Fibroblast of mammary gland (primary cell): Measurements from ENCODE around the gene PLA2G4D.
A peak's percentile ranks its signal among the peaks of the same experiment; 100 is the strongest.

Experiments
- DNase-seq: peaks from one replicate; pipeline ENCODE4 v3.0.0-alpha.2; 2010; ENCODE audit warnings: low read depth
- H3K4me3 ChIP-seq: 2 replicates; pipeline ENCODE4 v1.5.1; 2011; ENCODE audit warnings: low read depth, mild to moderate bottlenecking, low read length, moderate library complexity; ENCODE audit not compliant: control insufficient read depth
- CTCF ChIP-seq: conservative IDR thresholded peaks from 2 replicates; pipeline ENCODE4 v1.5.1; 2011; ENCODE audit warnings: low read depth, low read length, inconsistent platforms; ENCODE audit not compliant: control insufficient read depth, insufficient read depth

PLA2G4D gene

GRCh38 chr15:42133886-42134502, 39.6 kb upstream of the PLA2G4D start:
- peak; percentile 69 for TF ChIP-seq CTCF
- no peak overlapping the region for H3K4me3 ChIP-seq
- DNase-seq, result peak; percentile 30

GRCh38 chr15:42133356-42133755, 39.0 kb upstream of the PLA2G4D start:
- DNase-seq, result no peak
- H3K4me3 ChIP-seq, result no peak overlapping the region
- no peak for TF ChIP-seq CTCF

GRCh38 chr15:42131826-42132806, 37.8 kb upstream of the PLA2G4D start:
- no peak for DNase-seq
- no peak for TF ChIP-seq CTCF
- H3K4me3 ChIP-seq, result no peak overlapping the region

GRCh38 chr15:42131006-42131405, 36.6 kb upstream of the PLA2G4D start:
- no peak for DNase-seq
- H3K4me3 ChIP-seq, result no peak overlapping the region
- no peak for TF ChIP-seq CTCF

GRCh38 chr15:42130246-42130986, 36.1 kb upstream of the PLA2G4D start:
- H3K4me3 ChIP-seq, result no peak overlapping the region
- no peak for TF ChIP-seq CTCF
- DNase-seq, result no peak

- no peak overlapping the region for H3K4me3 ChIP-seq
- no peak for TF ChIP-seq CTCF
- no peak for DNase-seq
Measured at GRCh38 chr15:42129364-42129763, 35.0 kb upstream of the PLA2G4D start.
